DMS53 (cell line): ENCODE data around the gene SH3D21.

ENCODE experiments used
- DNase-seq: peaks from one replicate; lab custom pipeline; 2025; lab: John Stamatoyannopoulos, UW

The SH3D21 gene

DNA sequence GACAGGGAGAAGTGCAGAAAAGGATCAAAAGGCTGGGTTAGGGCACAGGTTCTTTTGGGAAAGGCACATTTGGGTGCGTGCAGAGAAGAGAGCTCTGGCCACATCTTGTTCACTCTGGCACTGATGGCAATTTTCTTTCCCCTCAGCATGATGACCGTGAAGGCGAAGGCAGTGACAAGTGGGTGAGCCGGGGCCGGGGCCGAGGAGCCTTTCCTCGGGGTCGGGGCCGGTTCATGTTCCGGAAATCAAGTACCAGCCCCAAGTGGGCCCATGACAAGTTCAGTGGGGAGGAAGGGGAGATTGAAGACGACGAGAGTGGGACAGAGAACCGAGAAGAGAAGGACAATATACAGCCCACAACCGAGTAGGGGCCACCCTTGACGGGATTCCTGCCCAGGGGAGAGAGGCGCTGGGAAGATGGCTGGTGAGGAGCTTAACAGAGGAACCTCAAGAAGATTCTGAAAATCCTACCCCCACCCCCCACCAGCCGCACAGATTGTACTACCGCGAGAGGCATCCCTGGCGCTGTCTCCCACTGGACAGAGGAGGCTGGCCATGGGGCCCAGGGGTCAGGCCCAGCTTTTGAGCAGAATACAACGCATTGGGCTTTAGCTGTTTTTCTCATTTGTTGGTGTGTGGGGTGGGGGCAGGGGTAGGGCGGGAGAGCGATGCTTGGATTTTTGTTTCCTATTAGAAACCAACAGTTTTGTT, 2.4 kb upstream of the SH3D21 start:
- no peak for DNase-seq

DNA sequence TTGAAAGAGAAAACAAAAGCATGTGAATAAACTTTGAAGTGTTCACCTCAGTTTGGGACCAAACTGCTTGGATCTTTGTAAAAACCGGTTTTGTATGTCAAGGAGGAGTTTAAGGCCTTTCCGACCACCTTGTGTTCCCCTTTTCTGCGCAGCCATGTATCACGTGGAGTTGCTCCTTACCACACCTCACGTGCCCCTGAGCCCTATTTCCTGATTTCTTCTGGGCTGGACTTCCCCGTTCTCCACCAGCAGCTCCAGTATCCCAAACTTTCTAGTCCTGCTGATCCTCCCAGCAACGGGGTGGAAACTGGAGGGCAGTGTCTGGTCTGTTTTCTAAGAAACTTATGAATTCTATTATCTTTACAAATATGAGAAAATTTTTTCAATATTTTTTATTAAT, 1.6 kb upstream of the SH3D21 start:
- no peak for DNase-seq

DNA sequence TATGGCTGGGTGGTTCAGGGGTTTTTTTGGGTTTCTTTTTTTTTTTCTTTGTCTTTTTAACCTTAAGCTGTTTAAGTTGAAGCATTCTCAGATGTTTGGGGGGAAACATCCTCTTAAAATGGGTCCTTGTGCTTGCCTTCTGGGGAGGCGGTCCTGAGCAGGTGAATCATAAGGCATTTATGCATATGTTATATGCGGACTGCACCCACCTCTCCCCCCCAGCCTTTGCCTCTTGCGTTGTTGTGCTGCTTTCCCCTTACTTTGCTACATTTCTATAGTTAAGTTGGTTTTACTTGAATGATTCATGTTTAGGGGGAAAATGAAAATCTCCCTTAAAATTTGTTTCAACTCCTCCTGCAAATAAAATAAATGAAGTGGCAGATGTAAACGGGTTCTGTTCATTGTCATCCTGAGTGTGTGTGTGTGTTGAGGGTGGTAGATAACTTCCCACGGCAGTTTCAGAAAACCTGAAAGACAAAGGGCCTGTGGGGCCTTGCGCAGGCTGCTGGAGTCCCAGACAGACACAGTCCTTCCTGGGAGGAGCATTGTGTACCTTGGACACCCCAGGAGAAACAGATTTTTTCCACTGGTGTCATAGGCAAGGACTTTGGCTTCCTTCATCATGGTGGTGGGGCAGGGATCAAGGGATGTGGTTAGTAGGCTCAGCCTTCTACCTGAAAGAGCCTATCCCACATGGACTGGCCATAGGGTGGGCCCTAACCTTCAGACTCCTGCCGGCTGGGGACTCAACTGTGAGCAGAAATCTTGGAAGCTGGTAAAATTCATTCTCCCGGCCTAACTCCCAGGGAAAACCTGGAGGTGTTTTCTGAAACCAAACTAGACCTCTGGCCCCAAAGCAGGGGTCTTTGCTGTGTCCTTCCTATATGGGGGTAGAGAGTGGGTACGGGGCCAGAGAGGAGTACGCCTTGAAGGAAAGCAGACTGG, 926 bp upstream of the SH3D21 start:
- peak; percentile 39 for DNase-seq

DNA sequence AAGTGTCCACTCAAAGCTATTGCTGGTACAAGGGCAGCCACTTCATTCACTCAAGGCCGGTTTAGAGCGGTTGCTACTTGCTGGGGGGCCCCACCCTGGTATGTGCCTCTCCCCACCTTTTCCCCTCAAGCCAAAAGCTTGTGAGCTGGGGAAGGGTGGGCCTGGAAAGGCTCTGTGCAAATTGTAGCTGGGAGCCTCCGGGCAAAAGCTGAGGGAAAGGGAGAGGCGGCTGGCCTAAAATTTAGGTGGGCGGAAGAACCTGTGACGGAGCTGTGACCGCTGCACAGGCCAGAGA, 306 bp upstream of the SH3D21 start:
- no peak for DNase-seq

DNA sequence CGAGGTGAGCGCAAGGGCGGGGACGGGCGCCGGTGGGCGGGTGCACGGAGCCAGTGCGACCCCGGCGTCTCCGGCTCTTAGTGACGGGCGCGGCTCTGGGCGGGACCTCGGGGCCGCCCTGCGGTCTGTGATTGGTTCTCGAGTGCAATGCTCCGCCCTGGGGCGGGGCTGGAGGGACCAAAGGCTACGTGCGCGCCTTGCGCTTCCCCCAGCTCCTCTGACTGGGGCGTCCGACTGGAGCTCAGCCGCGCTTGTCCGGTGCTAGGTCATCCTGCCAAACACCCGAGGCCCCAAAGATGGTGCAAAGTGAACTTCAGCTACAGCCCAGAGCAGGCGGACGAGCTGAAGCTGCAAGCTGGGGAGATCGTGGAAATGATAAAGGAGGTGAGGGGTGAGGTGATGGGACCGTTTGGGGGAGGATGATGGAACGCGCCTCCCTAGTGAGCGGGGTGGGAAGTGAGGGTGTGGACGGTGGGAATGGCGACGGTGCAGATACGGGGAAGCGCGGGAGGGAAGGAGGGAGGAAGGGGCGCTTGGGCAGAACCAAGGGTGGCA, 811 bp downstream of the SH3D21 start:
- peak; percentile 97 for DNase-seq

DNA sequence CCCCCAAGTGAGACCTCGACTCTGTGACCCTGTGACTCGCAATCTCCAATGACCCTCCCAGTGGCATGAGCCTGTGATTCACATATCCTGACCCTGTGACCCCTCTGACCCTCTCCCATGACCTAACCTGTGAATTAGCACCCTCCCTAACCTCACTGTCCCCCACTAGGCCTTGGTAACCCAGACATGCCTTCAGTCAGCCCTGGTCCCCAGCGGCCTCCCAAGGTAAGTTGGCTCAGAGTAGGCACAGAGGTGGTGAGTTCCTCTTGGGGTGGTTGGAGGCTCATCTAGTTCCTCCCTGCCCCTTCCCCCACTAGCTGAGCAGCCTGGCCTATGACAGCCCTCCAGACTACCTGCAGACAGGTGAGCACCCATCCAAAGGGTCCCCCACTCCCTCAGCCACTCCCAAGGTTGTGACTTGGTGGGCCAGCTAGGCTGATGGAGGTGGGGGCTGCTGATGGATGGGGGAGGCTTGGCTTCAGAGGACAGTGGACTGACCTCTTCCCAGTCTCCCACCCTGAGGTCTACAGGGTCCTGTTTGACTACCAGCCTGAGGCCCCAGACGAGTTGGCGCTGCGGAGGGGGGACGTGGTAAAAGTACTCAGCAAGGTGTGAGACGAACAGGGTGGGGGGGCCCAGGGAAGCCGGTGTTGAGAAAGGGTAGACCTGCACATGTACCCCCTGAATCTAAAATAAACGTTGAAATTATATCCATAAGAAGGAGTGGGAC, 1.6 kb downstream of the SH3D21 start:
- peak; percentile 18 for DNase-seq

DNA sequence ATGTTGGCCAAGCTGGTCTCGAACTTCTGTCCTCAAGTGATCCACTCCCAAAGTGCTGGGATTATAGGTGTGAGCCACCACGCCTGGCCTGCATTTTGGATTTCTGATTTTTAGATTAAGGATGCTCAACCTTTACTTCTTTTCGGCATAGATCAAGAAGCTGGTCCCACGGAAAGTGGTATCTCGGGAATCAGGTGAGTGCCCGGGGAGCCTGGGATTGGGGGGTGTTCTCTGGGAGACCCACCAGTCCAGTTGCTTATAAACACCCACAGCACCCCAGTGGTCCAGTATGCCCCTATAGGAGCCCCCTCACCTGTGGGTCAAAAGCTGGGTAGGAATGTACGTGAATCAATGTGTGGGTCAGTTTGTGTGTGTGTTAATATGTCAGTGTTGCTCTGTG, 3.2 kb downstream of the SH3D21 start:
- no peak for DNase-seq

DNA sequence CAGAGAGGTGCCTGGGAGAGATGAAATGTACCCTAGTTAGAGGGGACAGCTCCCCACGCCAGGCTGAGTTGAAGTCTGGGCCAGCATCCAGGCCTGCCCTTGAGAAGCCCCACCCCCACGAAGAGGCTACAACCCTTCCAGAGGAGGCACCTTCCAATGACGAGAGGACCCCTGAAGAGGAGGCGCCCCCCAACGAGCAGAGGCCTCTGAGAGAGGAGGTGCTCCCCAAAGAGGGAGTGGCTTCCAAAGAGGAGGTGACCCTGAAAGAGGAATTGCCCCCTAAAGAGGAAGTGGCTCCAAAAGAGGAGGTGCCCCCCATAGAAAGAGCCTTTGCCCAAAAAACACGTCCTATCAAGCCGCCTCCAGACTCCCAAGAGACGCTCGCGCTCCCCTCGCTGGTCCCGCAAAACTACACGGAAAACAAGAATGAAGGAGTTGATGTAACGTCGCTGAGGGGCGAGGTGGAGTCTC, 14.2 kb downstream of the SH3D21 start:
- DNase-seq, result peak; percentile 25

DNA sequence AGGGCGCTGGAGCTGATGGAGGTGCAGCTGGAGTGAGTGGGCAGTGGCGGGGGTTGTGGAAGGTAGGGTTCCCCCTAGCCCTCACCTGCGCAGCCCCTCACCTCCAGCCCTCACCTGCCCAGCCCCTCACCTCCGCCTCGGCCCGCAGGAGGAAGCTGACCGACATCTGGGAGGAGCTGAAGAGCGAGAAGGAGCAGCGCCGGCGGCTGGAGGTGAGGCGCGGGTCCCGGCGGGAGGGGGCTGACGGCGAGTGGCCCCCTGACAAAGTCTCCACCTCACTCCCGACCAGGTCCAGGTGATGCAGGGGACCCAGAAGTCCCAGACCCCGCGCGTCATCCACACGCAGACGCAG, 14.6 kb downstream of the SH3D21 start:
- no peak for DNase-seq

DNA sequence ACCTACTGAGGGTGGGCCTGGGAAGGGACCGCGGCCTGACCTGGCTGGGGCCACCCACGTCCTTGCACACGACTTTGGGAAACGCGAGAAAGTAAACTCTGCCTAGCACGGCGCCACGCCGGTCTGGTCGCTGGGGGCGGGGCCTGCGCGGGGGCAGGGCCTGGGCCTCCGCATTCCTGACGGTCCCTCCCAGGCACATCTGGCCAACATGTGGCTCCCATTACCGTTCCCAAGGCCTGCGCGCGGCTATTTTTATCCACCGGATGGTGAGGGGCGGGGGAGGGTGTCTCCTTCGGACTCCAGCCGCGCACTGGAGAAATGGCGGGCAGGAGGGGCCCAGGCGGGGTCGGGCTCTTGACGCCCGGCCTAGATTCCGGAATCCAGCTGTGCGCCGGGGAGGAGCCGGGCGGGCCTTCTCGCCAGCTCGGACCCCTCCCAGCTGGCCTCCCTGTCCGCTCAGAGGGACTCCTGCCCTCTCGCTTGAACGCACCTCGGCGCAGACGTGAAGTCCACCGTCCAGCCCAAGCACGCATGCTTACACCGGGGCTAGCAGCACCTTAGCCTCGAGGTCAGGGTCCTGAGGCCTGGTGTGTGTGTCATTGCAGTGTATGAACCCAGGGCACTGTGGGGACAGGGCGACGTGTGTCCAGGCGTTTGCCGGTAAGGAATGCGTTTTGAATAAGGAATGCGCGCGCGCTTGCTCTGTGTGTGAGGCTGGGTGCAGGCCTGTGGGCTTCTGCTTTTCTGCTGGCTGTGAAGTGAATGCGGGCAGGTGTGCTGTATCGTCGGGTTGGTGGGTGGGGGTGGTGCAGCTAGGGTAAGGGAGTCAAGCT, 15.2 kb downstream of the SH3D21 start:
- peak; percentile 87 for DNase-seq

DNA sequence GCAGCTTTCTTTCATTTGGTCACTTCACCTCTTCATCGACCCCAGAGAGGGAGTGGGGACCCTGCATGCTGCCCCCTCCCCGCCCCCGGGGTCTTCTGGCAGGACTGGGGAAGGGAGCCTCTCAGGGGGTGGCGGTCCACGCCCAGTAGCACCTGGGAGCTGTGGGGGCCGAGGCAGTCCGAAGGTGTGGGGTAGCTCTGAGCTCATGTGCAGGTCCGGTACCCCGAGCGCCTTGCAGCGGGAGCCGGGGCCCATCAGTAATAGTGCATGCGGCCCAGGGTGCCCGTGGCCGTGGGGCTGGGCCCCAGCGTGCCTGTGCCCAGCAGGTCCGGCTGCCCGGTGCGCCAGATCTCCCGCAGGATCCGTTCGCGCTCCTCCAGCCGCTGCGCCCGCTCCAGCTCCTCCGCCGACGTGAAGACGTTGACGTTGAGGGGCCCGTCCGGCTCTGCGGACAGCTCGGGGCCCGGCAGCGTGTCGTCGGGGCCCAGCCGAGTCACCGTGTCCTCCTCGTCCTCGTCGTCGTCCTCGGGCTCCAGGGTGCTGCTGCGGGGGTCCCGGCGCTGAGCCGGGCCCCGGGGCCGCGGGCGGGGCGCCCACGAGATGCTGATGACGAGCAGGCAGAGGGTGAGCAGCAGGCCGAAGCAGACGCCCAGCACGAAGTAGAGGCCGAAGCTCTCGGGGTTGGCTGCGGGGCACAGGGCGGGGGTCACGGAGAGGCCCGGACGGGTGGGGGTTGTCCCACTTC, 16.0 kb downstream of the SH3D21 start:
- DNase-seq, result peak; percentile 77

DNA sequence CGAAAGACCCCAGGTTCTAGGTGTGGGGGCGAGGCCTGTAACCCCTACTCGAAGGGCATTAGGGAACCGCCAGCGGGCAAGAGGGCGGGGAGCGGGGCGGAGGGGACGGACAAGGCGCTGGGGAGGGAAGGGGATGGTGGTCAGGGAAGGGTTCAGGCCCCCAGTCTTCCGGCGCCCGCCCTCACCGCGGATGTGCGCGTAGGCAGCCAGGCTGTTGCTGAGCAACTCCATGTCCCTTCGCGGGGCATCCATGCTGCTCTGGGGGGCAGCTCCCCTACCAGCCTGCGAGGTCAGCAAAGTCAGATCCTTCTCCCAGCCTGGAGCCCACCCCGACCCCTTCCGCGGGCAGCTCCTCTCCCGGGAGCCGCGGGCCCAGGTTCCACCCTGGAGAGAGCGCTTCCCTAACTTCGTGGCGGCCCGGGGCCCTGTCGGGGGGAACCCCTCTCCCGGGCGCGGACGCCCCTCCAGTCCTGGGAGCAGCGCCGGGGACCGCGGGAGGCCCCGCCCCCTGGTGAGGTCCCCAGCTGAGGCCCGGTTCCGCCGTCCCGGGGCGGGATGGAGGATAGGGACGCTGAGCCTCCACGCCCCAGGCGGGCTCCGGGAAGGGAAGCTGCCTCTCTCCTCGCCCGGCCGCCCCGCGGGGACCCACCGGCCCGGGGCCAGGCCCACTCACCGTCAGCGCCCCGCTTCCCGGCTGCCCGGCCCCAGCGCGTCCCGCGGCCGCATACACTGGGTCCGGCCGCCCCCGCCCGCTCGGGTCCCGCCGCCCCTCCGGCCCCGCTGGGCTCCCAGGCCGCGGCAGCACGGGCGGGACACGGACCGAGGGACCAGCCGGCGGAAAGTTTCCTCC, 16.8 kb downstream of the SH3D21 start:
- DNase-seq, result peak; percentile 69

DNA sequence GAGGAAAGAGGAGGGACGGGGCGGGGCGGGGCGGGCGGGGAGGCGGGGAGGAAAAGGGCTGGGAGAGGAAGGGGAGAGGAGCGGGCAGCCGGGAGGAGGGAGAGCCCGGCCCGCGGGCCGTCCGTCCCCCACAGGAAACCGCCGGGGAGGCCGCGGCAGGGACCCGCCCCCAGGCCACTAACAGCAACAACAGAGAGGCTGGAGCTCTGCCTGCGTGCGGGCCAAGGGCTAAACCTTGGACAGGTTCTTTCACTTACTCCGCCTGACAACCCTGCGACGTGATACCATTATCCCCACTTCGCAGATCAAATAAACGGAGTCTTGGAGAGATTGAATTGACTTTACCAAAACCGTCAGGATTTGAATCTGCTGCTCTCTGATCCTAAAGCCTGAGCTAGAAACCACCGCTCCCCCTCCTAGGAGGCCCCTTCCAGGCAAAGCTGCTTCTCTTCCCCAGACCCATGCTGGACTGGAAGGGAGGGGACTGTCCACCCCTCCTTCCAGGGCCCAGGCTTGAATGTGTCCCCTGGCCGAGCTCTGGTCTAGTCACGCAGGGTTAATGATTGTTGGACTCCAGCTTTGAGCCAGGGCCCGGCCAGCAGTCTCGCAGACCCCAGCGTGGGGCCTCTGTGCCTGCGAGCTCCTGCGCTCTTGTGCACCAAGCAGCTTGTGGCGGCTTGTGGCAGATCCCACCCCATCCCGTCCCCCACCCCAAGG, 17.6 kb downstream of the SH3D21 start, which contains the start of gene EVA1B:
TSS of gene EVA1B (minus strand) at position 10 of the 717 bp plus-strand sequence. CDS start 608 bp downstream, outside the sequence.
- DNase-seq, result peak; percentile 83

DNA sequence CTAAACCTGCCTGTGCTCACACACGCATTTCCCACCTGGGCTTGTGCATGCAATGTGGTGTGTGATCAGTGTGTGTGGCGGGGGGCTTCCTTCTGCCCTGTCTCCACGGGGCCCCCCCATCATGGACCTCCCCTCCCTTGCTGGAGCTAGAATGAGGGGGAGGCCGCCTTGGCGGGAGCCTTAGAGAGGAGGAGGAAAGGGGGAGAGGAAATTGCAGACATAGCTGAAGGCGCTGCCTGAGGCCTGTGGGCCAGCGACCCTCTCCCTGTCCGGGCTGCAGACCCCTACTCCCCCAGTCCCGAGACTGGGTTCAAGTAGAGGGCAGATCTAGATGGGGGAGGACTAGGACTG, 18.2 kb downstream of the SH3D21 start:
- no peak for DNase-seq

DNA sequence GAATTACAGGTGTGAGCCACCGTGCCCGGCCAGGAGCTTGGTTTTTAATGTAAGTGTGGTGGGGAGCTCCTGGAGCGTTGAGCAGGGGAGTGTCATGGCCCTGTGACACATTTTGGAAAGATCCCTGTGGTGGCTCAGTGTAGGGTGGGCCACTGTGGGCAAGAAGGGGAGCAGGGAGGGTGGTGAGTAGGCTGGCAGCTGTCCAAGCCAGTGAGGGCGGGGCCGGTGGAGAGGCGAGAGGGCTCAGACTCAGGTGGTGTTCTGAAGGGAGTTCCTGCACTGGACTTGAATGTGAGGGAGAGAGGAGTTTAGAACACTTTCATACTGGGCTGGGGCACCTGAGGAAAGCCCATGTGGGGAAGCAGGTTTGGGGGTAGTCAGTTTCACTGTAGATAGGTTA, 20.3 kb downstream of the SH3D21 start:
- DNase-seq, result no peak

DNA sequence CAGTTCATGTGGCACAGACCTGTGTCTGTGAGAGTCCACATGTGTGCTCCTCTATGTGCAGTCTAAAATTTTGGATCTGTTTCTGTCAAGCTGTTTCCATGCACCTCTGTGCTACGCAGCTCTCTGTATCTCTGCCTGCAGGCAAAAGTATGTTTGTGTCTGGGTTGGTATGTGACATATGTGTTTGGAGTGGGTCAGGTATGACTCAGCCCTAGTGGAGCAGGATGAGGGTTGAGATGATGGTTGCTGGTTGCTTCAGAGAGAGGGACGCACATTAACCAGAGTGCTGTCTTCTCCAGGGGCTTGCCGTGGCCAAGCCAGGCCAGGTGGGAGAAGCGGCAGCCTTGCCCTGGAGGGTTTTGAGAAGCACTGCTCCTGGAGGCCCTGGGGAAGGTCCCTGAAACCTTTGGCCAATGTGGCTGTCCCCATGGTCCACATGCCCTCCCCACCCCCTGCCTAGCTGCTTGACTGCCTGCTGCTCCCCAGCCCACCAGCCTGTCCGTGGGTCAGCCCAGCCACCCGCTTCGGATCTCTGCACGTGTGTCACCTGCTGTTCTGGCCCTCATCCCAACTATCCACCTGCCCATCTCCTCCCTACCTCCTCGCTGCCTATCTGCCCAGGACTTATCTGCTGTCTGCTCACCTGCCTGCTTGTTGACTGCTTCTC, 21.4 kb downstream of the SH3D21 start:
- DNase-seq, result peak; percentile 65

DNA sequence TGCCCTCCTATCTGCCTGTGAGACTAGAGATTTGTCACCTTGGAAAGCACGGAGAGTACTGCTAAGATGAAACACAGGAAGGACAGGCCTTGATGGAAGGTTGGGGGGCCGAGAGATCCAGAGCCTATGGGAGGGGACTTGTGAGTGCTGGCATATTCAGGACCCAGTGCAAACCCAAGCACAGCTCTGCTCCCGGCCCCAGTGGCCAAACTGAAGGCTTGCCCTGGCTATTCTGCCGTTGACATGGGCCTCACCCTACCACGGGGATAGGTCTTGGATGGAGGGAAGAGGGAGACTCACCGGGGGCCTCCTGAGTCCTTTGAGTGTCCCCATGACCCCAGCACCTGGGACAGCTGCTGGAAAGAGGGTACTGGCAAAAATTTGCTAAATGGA, 21.9 kb downstream of the SH3D21 start:
- no peak for DNase-seq

DNA sequence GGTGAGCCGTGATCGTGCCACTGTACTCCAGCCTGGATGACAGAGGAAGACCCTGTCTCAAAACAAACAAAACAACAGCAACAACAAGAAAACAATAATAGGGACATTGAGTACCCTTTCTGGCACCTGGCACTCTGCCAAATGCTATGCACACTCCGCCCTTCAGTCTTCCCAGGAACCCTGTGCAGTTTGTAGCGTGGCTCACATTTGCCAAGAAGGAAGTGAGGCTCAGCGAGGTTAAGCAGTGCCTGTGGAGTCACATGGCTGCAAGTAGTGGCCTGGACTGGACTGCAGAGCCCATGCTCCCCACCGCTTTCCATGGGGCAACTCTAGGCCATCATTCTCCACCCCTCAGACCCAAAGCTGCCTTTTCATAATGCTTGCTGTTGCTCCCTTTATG, 22.5 kb downstream of the SH3D21 start:
- no peak for DNase-seq

DNA sequence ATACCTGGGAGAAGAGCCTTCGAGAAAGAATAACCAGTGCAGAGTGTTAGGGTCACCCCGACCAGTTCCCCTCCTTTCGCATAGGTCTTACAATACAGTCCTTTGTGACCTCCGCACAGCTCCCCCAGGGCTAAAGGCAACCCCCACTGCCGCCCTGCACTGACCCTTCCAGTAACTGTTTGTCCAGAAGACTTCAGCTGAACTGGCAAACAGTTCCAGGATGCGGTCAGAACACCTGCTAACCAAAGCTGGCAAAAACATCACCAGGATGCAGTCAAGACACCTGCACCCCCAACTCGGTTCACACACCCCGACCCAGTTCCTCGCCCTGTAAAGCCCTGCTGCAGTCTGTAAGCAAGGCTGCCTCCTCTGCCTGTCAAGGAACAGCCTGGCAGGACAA, 23.6 kb downstream of the SH3D21 start:
- DNase-seq, result no peak
